Measurements from ENCODE around the gene RTN4.

DNA sequence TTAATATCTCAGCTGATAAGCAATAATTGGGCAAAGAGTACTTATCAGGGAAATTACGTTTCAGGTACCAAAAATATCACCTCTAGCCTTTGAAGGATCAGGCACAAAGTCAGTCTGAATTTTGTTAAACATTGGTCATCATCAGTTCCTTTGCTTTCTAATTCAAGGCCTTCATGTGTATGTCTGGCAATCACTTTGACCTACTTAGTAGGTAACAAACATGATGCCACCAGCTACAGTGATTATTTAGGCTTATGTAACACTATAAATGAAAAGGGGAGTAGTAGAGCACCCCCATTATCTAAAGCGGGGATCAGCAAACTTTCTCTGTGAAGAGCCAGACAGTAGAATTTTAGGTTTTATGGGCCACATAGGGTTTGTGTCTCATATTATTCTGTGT is 75.1 kb downstream of the RTN4 start:
- TF ChIP-seq, protein P1, sequence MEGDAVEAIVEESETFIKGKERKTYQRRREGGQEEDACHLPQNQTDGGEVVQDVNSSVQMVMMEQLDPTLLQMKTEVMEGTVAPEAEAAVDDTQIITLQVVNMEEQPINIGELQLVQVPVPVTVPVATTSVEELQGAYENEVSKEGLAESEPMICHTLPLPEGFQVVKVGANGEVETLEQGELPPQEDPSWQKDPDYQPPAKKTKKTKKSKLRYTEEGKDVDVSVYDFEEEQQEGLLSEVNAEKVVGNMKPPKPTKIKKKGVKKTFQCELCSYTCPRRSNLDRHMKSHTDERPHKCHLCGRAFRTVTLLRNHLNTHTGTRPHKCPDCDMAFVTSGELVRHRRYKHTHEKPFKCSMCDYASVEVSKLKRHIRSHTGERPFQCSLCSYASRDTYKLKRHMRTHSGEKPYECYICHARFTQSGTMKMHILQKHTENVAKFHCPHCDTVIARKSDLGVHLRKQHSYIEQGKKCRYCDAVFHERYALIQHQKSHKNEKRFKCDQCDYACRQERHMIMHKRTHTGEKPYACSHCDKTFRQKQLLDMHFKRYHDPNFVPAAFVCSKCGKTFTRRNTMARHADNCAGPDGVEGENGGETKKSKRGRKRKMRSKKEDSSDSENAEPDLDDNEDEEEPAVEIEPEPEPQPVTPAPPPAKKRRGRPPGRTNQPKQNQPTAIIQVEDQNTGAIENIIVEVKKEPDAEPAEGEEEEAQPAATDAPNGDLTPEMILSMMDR (conservative IDR thresholded peaks at IDR 0.05; ENCODE audit: low read depth in 2 of 2) = no peak
- TF ChIP-seq, protein P2, sequence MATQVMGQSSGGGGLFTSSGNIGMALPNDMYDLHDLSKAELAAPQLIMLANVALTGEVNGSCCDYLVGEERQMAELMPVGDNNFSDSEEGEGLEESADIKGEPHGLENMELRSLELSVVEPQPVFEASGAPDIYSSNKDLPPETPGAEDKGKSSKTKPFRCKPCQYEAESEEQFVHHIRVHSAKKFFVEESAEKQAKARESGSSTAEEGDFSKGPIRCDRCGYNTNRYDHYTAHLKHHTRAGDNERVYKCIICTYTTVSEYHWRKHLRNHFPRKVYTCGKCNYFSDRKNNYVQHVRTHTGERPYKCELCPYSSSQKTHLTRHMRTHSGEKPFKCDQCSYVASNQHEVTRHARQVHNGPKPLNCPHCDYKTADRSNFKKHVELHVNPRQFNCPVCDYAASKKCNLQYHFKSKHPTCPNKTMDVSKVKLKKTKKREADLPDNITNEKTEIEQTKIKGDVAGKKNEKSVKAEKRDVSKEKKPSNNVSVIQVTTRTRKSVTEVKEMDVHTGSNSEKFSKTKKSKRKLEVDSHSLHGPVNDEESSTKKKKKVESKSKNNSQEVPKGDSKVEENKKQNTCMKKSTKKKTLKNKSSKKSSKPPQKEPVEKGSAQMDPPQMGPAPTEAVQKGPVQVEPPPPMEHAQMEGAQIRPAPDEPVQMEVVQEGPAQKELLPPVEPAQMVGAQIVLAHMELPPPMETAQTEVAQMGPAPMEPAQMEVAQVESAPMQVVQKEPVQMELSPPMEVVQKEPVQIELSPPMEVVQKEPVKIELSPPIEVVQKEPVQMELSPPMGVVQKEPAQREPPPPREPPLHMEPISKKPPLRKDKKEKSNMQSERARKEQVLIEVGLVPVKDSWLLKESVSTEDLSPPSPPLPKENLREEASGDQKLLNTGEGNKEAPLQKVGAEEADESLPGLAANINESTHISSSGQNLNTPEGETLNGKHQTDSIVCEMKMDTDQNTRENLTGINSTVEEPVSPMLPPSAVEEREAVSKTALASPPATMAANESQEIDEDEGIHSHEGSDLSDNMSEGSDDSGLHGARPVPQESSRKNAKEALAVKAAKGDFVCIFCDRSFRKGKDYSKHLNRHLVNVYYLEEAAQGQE (IDR thresholded peaks at IDR 0.05; ENCODE audit: unreplicated experiment) = no peak
- TF ChIP-seq EZH2 (IDR thresholded peaks at IDR 0.05; ENCODE audit: low read depth, unreplicated experiment) = no peak
- no peak for TF ChIP-seq EZH2phosphoT487 (IDR thresholded peaks at IDR 0.05; ENCODE audit: unreplicated experiment)
- no peak for TF ChIP-seq ZNF114 (CRISPR knock-in tag; IDR thresholded peaks at IDR 0.05)
- TF ChIP-seq CREB1 (CRISPR knock-in tag; IDR thresholded peaks at IDR 0.05; ENCODE audit: low read depth) = no peak
- TF ChIP-seq POLR2AphosphoS5 (IDR thresholded peaks at IDR 0.05; ENCODE audit: low read depth) = no peak
- TF ChIP-seq JUNB (IDR thresholded peaks at IDR 0.05; ENCODE audit: unreplicated experiment) = no peak
- TF ChIP-seq STAT1 (IDR thresholded peaks at IDR 0.05; ENCODE audit: unreplicated experiment) = no peak
- TF ChIP-seq, protein P3, sequence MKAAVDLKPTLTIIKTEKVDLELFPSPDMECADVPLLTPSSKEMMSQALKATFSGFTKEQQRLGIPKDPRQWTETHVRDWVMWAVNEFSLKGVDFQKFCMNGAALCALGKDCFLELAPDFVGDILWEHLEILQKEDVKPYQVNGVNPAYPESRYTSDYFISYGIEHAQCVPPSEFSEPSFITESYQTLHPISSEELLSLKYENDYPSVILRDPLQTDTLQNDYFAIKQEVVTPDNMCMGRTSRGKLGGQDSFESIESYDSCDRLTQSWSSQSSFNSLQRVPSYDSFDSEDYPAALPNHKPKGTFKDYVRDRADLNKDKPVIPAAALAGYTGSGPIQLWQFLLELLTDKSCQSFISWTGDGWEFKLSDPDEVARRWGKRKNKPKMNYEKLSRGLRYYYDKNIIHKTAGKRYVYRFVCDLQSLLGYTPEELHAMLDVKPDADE (IDR thresholded peaks at IDR 0.05) = no peak

All from GM23338 (cell line).